Amniotic stem cell (primary cell): Measurements from ENCODE around the gene NAV1.

Experiments
- DNase-seq: peaks from one replicate; lab custom pipeline; 2025; lab: John Stamatoyannopoulos, UW

NAV1 gene

GRCh38 chr1:201503397-201504176, 35.3 kb upstream of the NAV1 start:
- peak; percentile 90 for DNase-seq

DNA sequence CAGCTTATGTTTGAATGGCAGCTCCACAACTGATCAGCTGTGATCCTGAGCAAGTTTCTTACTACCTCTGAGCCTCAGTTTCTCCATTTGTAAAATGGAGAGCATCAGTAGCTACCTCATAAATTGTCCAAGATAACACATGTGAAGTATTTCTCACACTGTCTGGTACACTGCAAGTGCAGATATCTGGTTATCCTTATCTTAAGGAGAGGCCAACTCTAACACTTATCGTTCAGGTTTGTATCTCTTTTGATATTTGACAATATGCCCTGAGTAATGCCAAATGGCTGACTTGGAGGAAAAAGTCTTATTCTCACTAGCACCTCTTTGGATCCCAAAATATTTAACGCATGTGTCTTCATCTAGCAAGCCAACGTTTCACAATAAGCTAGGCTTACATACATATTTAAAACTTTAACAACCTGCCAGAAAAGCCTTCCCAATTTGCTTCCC, 34.7 kb upstream of the NAV1 start:
- DNase-seq, result no peak

DNA sequence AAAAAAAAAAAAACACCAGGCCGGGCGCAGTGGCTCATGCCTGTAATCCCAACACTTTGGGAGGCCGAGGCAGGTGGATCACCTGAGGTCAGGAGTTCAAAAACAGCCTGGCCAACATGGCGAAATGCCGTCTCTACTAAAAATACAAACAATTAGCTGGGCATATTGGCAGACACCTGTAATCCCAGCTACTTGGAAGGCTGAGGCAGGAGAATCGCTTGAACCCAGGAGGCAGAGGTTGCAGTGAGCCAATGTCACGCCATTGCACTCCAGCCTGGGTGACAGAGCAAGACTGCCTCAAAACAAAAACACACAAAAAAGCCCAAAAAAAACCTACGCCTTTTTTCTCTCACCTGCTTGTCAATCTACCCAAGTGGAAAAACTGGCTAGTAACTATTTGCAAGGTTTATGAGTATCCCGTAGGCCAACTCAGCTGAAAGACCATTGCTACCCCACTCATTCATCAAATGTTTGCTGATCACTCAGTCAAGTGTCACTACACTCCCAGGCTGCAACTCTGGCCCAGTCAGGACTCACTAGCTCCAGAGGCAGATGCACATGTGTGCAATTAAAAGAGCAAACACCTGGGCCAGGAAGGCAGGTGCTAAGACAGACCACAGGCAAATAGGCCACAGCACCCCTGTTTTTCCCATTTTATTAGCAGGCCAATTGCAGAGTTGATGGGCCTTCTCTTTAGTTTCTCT, 34.0 kb upstream of the NAV1 start:
- no peak for DNase-seq

DNA sequence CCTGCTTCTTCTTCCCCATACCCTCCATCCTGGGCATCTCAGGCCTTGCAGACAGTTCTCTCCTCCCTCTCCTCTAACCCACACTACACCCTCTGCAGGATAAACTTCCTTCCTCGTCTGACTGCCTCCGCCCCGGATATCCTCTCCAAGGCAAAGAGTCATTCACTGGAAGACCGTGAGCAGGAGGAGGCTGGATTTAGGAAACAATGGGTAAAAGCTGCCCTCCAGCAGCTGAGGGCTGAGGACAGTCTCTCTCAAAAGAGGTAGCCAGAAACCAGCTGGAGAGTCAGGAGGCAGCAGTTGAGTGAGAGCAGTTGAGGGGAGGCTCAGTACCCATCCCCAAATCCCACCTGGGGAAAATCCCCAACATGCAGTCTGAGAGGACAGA, 33.4 kb upstream of the NAV1 start:
- no peak for DNase-seq

- DNase-seq, result no peak
Observed at GRCh38 chr1:201506092-201506491, 32.8 kb upstream of the NAV1 start.

DNA sequence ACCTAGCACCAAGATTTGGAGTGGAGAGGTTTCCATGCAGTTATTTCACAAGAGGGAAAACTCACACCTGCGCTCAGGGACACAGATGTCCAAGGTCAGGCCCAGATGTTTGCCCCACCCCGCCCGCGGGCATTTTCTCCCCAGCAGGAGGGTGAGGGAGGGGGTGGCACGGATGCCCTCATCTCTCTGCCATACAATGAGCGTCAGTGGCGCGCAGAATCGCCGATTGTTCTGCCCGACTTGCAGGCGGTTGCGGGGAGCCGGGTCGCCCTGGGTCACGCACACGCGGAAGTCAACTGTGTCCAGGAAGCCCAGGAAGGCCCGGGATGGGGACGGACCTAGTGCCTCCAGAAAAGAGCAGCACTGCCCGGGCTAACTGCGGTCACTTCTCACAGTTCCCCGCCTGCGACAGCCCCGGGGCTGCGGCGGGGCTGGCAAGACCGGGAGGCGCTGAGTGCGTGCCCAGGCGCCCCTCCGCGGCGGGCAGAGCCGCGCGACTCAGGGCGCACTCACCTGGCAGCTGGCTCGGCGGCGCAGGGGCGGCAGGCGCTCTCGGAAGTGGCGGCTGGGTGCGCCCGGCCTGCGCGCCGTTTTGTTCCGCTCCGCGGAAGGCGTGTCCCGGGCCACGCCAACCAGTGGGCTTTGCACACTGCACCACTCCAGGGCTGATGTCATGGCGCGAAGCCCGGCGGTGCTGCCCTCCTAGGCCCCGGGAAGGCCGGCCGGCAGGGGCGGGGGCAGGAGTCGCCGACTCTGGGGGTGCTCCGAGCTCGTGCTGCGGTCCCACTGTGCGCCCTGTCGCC, 32.2 kb upstream of the NAV1 start, which contains the start of gene CSRP1:
TSS of gene CSRP1 (minus strand) at position 567 of the 803 bp plus-strand sequence. CDS start 10,820 bp downstream, outside the sequence.
- DNase-seq, result no peak

DNA sequence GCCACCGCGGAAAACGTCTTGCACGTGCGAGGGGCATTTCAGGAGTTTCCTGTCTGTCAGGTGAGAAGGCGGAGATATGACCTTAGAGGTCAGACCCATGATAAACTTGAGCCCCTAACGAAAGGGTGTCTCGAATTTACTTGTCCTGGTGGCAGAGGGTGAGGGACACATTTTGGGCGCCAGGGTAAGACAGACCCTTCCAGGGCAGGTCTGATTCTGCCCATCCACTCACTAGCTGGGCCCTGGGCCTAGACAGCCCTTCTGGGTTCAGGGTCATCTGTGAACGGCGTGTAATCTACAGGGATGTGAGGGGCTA, 31.6 kb upstream of the NAV1 start:
- no peak for DNase-seq

GRCh38 chr1:201508809-201509208, 30.1 kb upstream of the NAV1 start:
- no peak for DNase-seq

- no peak for DNase-seq
Observed at GRCh38 chr1:201509601-201510374, 29.1 kb upstream of the NAV1 start.

- no peak for DNase-seq
Observed at GRCh38 chr1:201510734-201511133, 28.2 kb upstream of the NAV1 start.

- no peak for DNase-seq
Observed at GRCh38 chr1:201511396-201511940, 27.5 kb upstream of the NAV1 start.

DNA sequence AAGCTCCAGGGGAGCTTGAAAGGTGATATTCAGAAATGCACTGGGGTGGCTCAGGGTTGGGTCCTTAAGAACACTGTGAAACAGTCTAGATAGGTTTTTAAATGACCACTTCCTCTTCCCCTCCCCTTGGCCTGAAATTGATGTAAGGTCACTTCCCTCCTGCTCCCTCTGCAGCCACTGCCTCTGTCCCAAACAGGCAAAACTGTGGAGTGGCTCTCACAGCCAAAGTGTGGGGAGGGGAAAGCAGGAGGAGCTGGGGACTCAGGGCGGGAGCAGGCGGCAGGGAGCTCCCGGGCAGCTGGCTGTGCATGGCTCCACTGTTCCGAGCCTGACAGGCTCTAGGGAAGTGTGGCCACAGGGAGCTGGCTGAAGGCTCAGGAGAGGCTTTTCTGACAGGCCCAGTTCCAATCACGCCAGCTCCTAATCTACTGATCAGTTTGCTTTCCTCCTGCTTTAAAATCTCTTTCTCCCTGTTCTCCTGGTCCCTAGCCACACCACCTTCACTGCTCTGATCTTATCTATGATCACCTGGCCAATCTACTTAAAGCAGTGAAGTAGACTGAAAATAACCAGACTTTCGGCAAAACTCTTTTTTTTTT, 26.9 kb upstream of the NAV1 start:
- no peak for DNase-seq

DNA sequence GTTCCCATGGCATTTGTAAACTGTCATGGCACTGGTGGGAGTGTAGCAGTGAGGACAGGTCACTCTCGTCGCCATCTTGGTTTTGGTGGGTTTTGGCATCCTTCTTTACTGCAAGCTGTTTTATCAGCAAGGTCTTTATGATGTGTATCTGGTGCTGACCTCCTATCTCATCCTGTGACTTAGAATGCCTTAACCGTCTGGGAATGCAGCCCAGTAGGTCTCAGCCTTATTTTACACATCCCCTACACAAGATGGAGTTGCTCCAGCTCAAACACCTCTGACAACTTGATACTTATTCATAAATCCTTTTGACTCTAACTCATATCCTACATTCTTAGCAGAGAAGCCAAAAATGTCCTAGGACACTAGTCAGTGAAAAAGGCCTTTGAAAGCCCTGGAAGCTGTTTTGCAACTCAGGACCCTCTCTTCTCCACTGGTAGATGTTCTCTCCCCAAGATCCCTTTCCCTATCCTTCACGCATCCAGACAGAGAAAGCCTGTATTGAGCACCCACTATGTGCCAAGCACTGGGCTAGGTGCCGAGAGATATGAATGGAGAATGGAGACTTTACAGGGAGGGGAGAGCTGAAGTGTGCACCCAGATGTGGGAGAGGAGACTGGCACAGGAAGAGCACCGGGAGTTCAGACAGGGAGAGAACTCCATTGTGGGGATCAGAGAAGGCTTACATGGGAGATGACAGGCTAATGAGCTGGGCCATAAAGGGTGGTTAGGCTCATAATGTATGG, 25.3 kb upstream of the NAV1 start:
- no peak for DNase-seq

- no peak for DNase-seq
Observed at GRCh38 chr1:201514466-201514865, 24.5 kb upstream of the NAV1 start.

DNA sequence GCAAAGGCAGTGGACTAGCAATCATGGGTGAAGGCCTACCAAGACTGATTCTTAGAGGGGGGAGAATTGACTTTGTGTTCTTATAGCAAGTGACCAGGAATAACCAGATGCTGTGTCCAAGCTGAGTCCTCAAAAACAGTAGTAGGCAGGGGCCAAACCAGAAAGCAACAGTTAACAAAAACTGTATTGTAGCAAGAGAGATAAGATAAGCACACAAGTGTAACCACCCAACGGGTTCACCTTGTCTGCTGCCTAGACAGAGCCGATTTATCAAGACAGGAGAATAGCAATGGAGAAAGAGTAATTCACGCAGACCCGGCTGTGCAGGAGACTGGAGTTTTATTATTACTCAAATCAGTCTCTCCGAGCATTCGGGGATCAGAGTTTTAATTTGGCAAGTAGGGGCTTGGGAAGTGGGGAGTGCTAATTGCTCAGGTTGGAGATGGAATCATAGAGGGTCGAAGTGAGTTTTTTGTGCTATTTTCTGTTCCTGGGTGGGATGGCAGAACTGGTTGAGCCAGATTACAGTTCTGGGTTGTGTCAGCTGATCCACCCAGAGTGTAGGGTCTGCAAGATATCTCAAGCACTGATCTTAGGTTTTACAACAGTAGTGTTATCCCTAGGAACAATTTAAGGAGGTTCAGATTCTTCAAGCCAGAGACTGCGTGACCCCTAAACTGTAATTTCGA, 23.7 kb upstream of the NAV1 start:
- DNase-seq, result no peak

- DNase-seq, result no peak
Observed at GRCh38 chr1:201515895-201516294, 23.0 kb upstream of the NAV1 start.

DNA sequence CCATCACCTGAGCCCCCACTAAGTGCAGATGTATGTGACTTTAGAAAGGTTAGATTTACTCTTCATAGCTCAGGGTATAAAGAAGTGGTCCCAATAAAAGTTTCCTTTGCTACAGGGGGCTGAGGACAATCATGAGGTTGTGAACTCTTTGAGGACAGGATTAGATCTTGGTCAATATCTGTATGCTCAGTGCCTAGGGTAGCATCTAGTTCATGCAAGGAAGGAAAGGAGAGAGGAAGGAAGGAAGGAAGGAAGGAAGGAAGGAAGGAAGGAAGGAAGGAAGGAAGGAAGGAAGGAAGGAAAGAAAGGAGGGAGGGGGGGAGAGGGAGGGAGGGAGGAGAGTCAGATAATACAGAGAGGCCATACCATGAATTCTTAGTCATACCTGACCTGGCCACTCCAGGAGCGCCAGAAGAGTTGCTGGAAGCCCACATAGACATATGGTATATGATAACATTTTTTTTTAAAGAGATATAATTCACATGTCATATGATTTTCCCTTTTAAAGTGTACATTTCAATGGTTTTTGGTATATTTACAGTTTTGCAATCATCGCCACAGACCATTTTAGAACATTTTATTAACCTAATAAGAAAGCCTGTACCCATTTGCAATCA, 22.3 kb upstream of the NAV1 start:
- DNase-seq, result no peak

- DNase-seq, result no peak
Observed at GRCh38 chr1:201517631-201518030, 21.3 kb upstream of the NAV1 start.

DNA sequence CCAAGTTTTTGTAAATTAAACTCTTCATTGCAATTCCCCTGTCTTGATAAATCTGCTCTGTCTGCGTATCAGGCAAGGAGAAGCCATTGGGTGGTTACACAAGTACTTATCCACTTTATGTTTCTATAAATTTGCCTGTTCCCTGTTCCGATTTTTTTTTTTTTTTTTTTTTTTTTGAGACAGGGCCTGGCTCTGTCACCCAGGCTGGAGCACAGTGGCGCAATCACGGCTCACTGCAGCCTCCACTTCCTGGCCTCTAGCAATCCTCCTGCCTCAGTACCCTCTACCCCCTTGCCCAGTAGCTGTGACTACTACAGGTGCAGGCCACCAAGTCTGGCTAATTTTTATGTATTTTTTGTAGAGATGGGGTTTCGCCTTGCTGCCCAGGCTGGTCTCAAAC, 20.9 kb upstream of the NAV1 start:
- no peak for DNase-seq
